Esophagus (tissue), 2 donors: ENCODE measurements around the gene CCDC13. TPM values are rescaled to one million over a fixed set of nuclear protein-coding genes. Genes with fewer than 3 reads are reported as not detected.
A peak's percentile ranks its signal among the peaks of the same experiment; 100 is the strongest.
"Not testable (repeated sequence)": the region's sequence is repeated elsewhere in the genome, so short reads cannot be mapped to it uniquely, and the experiment has no call there.

ENCODE experiments used
- H3K27ac ChIP-seq, 2 donors: one replicate each; pipeline ENCODE4 v1.5.1; 2013; ENCODE audit warnings: low read depth in 2 of 2, mild to moderate bottlenecking in 2 of 2, inconsistent platforms in 1 of 2, low read length in 1 of 2, moderate library complexity in 1 of 2
- H3K27me3 ChIP-seq, 2 donors: one replicate each; pipeline ENCODE4 v1.6.1; 2013; ENCODE audit warnings: low read length in 2 of 2, control low read depth in 1 of 2, mild to moderate bottlenecking in 1 of 2; ENCODE audit not compliant: insufficient read depth in 2 of 2, control insufficient read depth in 1 of 2
- H3K36me3 ChIP-seq, 2 donors: one replicate each; pipeline ENCODE4 v1.6.1; 2013; ENCODE audit warnings: low read length in 1 of 2; ENCODE audit not compliant: control insufficient read depth in 2 of 2, insufficient read depth in 2 of 2
- H3K4me1 ChIP-seq, 2 donors: one replicate each; pipeline ENCODE4 v1.6.1; 2013; ENCODE audit warnings: low read length in 1 of 2; ENCODE audit not compliant: control insufficient read depth in 2 of 2, insufficient read depth in 2 of 2
- H3K4me3 ChIP-seq, 2 donors: one replicate each; pipeline ENCODE4 v1.5.1; 2013; ENCODE audit warnings: low read length in 2 of 2, mild to moderate bottlenecking in 2 of 2, low read depth in 1 of 2, moderate library complexity in 1 of 2
- H3K9me3 ChIP-seq, 2 donors: one replicate each; pipeline ENCODE4 v1.6.1; 2013; ENCODE audit warnings: mild to moderate bottlenecking in 2 of 2, low read depth in 1 of 2, low read length in 1 of 2, moderate library complexity in 1 of 2; ENCODE audit not compliant: control insufficient read depth in 2 of 2, insufficient read depth in 1 of 2
- WGBS, 2 donors: extraction: QIAGEN DNeasy Blood & Tissue Kit; methylation state at CpG; one replicate each; pipeline ENCODE4 v1.1.7; 2013; 5-methylcytosine and 5-hydroxymethylcytosine counted together
- polyA plus RNA-seq, 2 donors: library from polyadenylated mRNA; stranded (reverse); fragments of 200-250 nt; gene quantifications; one replicate each; pipeline ENCODE4 v1.2.3, GENCODE V29; 2013
- donor health status: healthy with polysubstance abuse.
- donor health status: Bipolar disorder and iron deficiency.

Gene CCDC13
- polyA plus RNA-seq: 1 to 10 TPM in 1 of 2 donors, under 1 TPM in 1; 0.53 to 1.0 TPM

GRCh38 chr3:42772670-42773408 is at the start of gene CCDC13:
Gene CCDC13 (minus strand): TSS chr3:42773253. CDS start chr3:42758345, 14,908 bp downstream.
- Histone ChIP-seq H3K4me3 (peak within 1 kb of the TSS; percentile 39 to 48), H3K27me3 (no peaks in the 10 kb centered on the region), H3K4me1 (peaks cover 2 to 5% of the 10 kb centered on the region in 2 donors), H3K9me3 (no peaks in the 10 kb centered on the region), H3K27ac (peak within 1 kb of the TSS; percentile 44 to 52), H3K36me3 (no peaks in the 10 kb centered on the region)
- 4 to 7% methylated on average over 63 of the region's 63 CpGs for WGBS, 2 donors

GRCh38 chr3:42822828-42823227 is 49.8 kb upstream of the CCDC13 start:
- Histone ChIP-seq H3K27ac (peak overlapping the region; percentile 1 to 73), H3K27me3 (no peaks in the 10 kb centered on the region), H3K4me3 (no peak overlapping the region), H3K36me3 (no peaks in the 10 kb centered on the region), H3K4me1 (peaks cover 0 to 2% of the 10 kb centered on the region in 2 donors), H3K9me3 (no peaks in the 10 kb centered on the region)
- 69 to 78% methylated on average over 3 of the region's 3 CpGs for whole genome bisulfite sequencing, 2 donors

GRCh38 chr3:42820746-42821051 is 47.6 kb upstream of the CCDC13 start:
- peak overlapping the region in 1 of 2 donors; percentile 50 for H3K27ac ChIP-seq
- no peaks in the 10 kb centered on the region for H3K36me3 ChIP-seq
- H3K9me3 ChIP-seq: no peaks in the 10 kb centered on the region
- H3K4me3 ChIP-seq: no peak overlapping the region
- WGBS, 2 donors: 72 to 96% methylated on average over 6 of the region's 6 CpGs
- H3K27me3 ChIP-seq: no peaks in the 10 kb centered on the region
- H3K4me1 ChIP-seq: peaks cover 0 to 2% of the 10 kb centered on the region in 2 donors

- Histone ChIP-seq H3K27me3 (no peaks in the 10 kb centered on the region), H3K27ac (peak overlapping the region; percentile 18 to 86), H3K4me3 (no peak overlapping the region), H3K9me3 (no peaks in the 10 kb centered on the region), H3K4me1 (peaks cover 0 to 2% of the 10 kb centered on the region in 2 donors), H3K36me3 (no peaks in the 10 kb centered on the region)
- WGBS, 2 donors: 44 to 62% methylated on average over 2 of the region's 2 CpGs
Observed at GRCh38 chr3:42819351-42819965, 46.4 kb upstream of the CCDC13 start.

- Histone ChIP-seq H3K27ac (peak overlapping the region in 1 of 2 donors; percentile 80), H3K9me3 (no peaks in the 10 kb centered on the region), H3K27me3 (no peaks in the 10 kb centered on the region), H3K4me1 (peaks cover 0 to 2% of the 10 kb centered on the region in 2 donors), H3K36me3 (no peaks in the 10 kb centered on the region), H3K4me3 (no peak overlapping the region)
- WGBS, 2 donors: 63 to 68% methylated on average over 2 of the region's 2 CpGs
Observed at GRCh38 chr3:42815826-42816225, 42.8 kb upstream of the CCDC13 start.

GRCh38 chr3:42814914-42815507 is 42.0 kb upstream of the CCDC13 start:
- Histone ChIP-seq H3K27ac (peak overlapping the region; percentile 60 to 92), H3K4me3 (no peak overlapping the region), H3K9me3 (no peaks in the 10 kb centered on the region), H3K27me3 (no peaks in the 10 kb centered on the region), H3K36me3 (no peaks in the 10 kb centered on the region), H3K4me1 (peaks cover 0 to 2% of the 10 kb centered on the region in 2 donors)
- WGBS, 2 donors: 17 to 26% methylated on average over 2 of the region's 2 CpGs

- H3K27me3 ChIP-seq: no peaks in the 10 kb centered on the region
- no peaks in the 10 kb centered on the region for H3K36me3 ChIP-seq
- H3K4me3 ChIP-seq: no peak overlapping the region
- 71 to 88% methylated on average over 5 of the region's 5 CpGs for WGBS, 2 donors
- no peaks in the 10 kb centered on the region for H3K9me3 ChIP-seq
- no peaks in the 10 kb centered on the region for H3K4me1 ChIP-seq
- H3K27ac ChIP-seq: peak overlapping the region in 1 of 2 donors; percentile 54
Observed at GRCh38 chr3:42814246-42814645, 41.2 kb upstream of the CCDC13 start.

- WGBS, 2 donors: 69 to 78% methylated on average over 15 of the region's 15 CpGs
- H3K9me3 ChIP-seq, H3K36me3 ChIP-seq, H3K27ac ChIP-seq, H3K4me1 ChIP-seq, H3K27me3 ChIP-seq, H3K4me3 ChIP-seq: not testable (repeated sequence)
Observed at GRCh38 chr3:42811118-42811883, 38.2 kb upstream of the CCDC13 start.

- H3K4me1 ChIP-seq, H3K27me3 ChIP-seq, H3K4me3 ChIP-seq, H3K9me3 ChIP-seq, H3K36me3 ChIP-seq, H3K27ac ChIP-seq: not testable (repeated sequence)
- WGBS, 2 donors: 70 to 82% methylated on average over 10 of the region's 10 CpGs
Observed at GRCh38 chr3:42810706-42811105, 37.7 kb upstream of the CCDC13 start.
